Nephron (organoid): ENCODE measurements around the gene PSMF1.

ENCODE experiments used
- H3K27ac Mint-ChIP-seq, 3 experiments: 2 replicates each; pipeline ENCODE4 v1.8.0; 2020; ENCODE audit warnings: mixed read lengths in 3 of 3, mild to moderate bottlenecking in 2 of 3, moderate library complexity in 1 of 3
- H3K27me3 Mint-ChIP-seq: 2 replicates; pipeline ENCODE4 v1.8.0; 2021; ENCODE audit warnings: low read depth, mild to moderate bottlenecking, moderate library complexity, mixed read lengths
- H3K36me3 Mint-ChIP-seq: 2 replicates; pipeline ENCODE4 v1.8.0; 2020; ENCODE audit warnings: low read depth, mixed read lengths
- H3K4me1 Mint-ChIP-seq: 2 replicates; pipeline ENCODE4 v1.8.0; 2020; ENCODE audit warnings: mixed read lengths
- H3K4me3 Mint-ChIP-seq, 3 experiments: 2 replicates each; pipeline ENCODE4 v1.8.0; 2020; ENCODE audit warnings: mild to moderate bottlenecking in 3 of 3, mixed read lengths in 3 of 3, moderate library complexity in 2 of 3
- H3K9me3 Mint-ChIP-seq: 2 replicates; pipeline ENCODE4 v1.8.0; 2020; ENCODE audit warnings: mixed read lengths
- TF ChIP-seq, protein P1 (sequence below), 3 experiments: fragments of 200-600 bp; sonication (generic); IDR thresholded peaks; one replicate each; pipeline ENCODE4 v1.5.0; 2021; ENCODE audit warnings: antibody characterized with exemption in 3 of 3; ENCODE audit not compliant: unreplicated experiment in 3 of 3

Gene PSMF1

DNA sequence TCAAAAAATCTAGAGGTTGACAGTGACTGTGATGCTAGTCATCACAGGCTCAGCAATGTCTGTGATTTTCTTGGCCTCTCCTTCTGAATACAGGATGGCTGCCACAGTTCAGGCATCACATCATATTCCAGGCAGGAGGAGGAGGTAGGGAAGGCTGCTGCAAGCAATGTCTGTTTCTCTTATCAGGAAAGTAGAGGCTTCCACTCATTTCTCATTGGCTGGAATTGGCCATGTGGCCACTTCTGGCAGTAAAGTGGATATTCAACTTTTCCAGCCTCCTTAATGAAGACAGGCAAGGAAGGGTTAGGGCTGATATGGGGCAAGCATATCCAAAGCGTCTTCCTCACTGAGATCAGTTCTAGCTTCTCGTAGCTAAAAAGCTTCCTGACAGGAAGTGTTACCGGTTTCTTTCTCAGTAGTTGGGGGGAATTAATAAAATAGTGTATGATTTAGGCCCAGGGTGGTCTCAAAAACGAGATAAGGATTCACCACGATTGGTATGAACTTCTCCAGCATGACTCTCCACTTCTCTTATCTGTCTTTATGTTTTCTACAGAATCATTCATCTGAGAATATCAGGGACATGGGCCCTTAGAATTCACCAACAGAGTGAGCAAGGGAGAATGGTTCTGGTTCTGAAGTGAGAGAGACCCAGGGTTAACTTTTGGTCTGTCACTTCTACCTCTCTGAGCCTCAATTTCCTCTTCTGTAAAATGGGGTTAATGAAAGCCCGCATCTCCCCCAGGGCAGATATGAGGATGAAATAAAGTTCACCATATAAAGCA is 32.7 kb upstream of the PSMF1 start:
- H3K4me3 Mint-ChIP-seq, result no peak overlapping the region
- TF ChIP-seq, protein P1, sequence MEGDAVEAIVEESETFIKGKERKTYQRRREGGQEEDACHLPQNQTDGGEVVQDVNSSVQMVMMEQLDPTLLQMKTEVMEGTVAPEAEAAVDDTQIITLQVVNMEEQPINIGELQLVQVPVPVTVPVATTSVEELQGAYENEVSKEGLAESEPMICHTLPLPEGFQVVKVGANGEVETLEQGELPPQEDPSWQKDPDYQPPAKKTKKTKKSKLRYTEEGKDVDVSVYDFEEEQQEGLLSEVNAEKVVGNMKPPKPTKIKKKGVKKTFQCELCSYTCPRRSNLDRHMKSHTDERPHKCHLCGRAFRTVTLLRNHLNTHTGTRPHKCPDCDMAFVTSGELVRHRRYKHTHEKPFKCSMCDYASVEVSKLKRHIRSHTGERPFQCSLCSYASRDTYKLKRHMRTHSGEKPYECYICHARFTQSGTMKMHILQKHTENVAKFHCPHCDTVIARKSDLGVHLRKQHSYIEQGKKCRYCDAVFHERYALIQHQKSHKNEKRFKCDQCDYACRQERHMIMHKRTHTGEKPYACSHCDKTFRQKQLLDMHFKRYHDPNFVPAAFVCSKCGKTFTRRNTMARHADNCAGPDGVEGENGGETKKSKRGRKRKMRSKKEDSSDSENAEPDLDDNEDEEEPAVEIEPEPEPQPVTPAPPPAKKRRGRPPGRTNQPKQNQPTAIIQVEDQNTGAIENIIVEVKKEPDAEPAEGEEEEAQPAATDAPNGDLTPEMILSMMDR (IDR thresholded peaks at IDR 0.05; ENCODE audit: unreplicated experiment in 3 of 3), result no peak
- H3K4me1 Mint-ChIP-seq, result peaks cover 24% of the 10 kb centered on the region
- no peak overlapping the region for H3K27ac Mint-ChIP-seq
- H3K36me3 Mint-ChIP-seq, result no peaks in the 10 kb centered on the region
- peaks cover 14% of the 10 kb centered on the region for H3K27me3 Mint-ChIP-seq
- H3K9me3 Mint-ChIP-seq, result peaks cover 17% of the 10 kb centered on the region

DNA sequence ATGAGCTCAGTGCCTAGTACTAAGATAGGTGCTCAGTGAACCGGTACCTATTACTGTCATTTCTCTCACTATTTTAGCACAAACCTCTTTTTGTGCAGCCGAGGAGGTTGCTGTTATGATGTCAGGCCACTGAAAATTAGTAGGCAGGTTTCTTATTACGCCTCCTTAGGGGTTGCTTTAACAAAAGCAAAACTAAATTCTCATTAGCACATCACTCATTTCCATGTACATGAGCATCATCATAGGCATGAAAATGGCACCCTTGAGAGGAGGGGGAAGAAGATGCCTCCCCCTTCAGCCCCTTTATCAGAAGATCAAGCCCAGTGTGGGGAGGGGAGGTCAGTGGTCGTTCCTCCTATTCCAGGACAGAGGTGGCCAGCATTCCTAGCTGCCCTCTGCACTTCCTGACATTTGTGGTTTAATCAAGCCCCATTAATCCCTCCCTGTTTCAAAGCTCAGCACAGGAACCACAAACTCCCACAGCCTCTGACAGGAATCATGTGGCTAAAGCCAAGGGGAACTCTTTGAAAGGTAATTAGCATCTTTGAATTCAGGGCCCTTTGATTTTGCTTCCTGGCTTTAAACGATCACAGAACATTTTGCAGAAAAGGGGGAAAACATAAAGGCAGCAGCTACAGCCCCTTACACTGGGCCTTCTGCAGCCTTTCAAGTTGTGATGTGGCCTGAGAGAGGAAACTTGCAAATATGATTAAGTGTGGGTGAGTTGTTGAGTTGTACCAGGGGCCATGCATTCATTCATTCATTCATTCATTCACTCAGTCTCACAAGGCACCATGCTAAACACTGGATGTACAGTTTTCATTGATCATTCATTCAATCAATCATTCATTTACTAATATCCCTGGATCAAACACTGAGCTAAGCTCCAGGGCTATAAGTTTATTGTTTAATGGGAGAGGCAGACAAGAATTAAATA is 31.9 kb upstream of the PSMF1 start:
- Mint-ChIP-seq H3K36me3 (no peaks in the 10 kb centered on the region), H3K27ac (no peak overlapping the region)

DNA sequence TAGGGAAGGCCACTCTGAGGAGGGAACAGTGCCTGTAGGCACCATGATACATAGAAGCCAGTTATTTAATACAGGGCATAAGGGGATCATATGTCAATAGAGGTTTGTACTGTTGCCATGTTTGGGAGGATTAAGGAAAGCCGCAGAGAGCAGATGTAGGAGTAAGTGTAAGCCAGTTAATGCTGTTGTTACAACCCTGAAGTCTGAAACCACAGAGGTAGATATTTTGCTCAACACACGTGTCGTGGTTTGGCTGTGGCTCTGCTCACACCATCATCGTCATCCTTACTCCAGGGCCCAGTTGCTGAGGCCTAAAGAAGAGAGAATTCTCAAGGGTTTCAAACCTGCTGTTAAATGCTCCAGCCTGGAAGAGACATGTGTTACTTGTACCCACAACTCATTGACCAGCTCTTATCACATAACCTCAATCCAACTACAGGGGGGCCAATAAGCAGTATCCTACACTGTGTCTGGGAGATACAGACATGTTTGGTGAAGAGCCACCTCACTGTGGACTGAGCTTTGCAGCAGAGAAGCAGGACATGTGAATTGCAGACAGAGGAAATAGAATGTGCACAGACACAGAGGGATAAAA is 31.0 kb upstream of the PSMF1 start:
- H3K27me3 Mint-ChIP-seq, result peaks cover 18% of the 10 kb centered on the region
- H3K4me1 Mint-ChIP-seq, result peaks cover 24% of the 10 kb centered on the region
- H3K4me3 Mint-ChIP-seq, result no peak overlapping the region

More for the DNA sequence above, 31.9 kb upstream of the PSMF1 start:
- TF ChIP-seq, protein P1 (IDR thresholded peaks at IDR 0.05; ENCODE audit: unreplicated experiment in 3 of 3), result no peak
- Mint-ChIP-seq H3K9me3 (peaks cover 20% of the 10 kb centered on the region), H3K4me3 (no peak overlapping the region), H3K4me1 (peaks cover 24% of the 10 kb centered on the region), H3K27me3 (peaks cover 18% of the 10 kb centered on the region)

GRCh38 chr20:1094751-1095150 is 23.7 kb upstream of the PSMF1 start:
- Mint-ChIP-seq H3K4me1 (peaks cover 11% of the 10 kb centered on the region), H3K4me3 (peak overlapping the region in 1 of 3 experiments; percentile 15), H3K36me3 (no peaks in the 10 kb centered on the region), H3K27me3 (peaks cover 12% of the 10 kb centered on the region), H3K27ac (peak overlapping the region in 2 of 3 experiments; percentile 60 to 77), H3K9me3 (peaks cover 10% of the 10 kb centered on the region)
- TF ChIP-seq, protein P1 (IDR thresholded peaks at IDR 0.05; ENCODE audit: unreplicated experiment in 3 of 3), result no peak

More for the DNA sequence above, 31.0 kb upstream of the PSMF1 start:
- no peak overlapping the region for H3K27ac Mint-ChIP-seq
- TF ChIP-seq, protein P1 (IDR thresholded peaks at IDR 0.05; ENCODE audit: unreplicated experiment in 3 of 3), result no peak
- H3K9me3 Mint-ChIP-seq, result peaks cover 23% of the 10 kb centered on the region
- H3K36me3 Mint-ChIP-seq, result no peaks in the 10 kb centered on the region

DNA sequence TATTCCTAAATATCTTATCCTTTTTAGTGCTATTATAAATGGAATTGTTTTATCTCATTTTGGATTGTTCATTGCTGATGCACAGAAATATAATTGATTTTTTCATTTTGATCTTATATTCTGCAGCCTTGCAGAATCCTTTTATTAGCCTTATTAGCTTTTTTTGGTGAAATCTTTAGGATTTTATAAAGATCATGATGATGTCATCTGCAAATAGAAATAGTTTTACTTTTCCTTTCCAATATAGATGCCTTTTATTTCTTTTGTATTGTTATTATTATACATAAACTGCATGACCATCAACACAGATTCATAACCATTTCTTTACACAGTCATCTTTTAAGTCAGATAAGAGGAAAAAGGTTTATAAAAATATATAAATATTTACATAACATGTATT is 16.9 kb upstream of the PSMF1 start:
- Mint-ChIP-seq H3K4me1 (no peaks in the 10 kb centered on the region), H3K4me3 (no peak overlapping the region), H3K27me3 (no peaks in the 10 kb centered on the region), H3K27ac (no peak overlapping the region), H3K36me3 (no peaks in the 10 kb centered on the region), H3K9me3 (peaks cover 17% of the 10 kb centered on the region)
- TF ChIP-seq, protein P1 (IDR thresholded peaks at IDR 0.05; ENCODE audit: unreplicated experiment in 3 of 3), result no peak
